Measurements from ENCODE around the gene SIGLEC14. TPM values are rescaled to one million over a fixed set of nuclear protein-coding genes. Genes with fewer than 3 reads are reported as not detected.

SIGLEC14 gene
- total RNA-seq, 1 donor from 2014 or later, result not detected

DNA sequence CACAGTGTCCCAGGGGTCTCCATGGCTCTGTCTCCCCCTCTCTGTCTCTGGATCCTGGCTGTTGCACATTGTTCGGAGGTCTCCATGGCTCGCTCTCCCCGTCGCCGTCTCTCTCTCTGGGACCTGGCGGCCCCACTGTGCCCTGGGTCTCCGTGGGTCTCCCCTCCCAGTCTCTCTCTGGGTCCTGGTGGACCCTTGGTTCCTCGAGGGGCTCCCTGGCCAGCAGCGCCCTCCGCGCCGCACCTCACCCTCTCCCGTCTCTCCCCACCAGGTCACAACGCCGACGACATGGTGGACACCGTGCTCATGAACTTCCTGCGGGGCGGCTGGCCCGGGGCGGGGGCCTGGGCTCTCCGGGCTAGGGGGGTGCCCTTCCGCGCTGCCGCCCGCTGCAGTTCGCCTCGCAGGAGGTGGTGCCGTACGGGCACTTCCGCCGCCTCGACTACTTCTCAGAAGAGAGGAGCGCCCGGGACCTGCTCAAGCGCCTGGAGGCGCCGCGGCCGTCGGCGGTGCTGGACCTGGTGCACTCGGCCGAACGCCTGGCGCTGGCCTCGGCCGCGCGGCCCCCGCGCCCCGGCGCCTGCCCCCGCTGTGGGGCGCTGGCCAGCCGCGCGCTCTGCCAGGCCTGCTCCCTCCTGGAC, 45.6 kb downstream of the SIGLEC14 start:
- Mint-ChIP-seq H3K9me3 (ENCODE audit: low read depth) (peaks cover 11% of the 10 kb centered on the region), H3K4me1 (ENCODE audit: low read depth) (no peaks in the 10 kb centered on the region), H3K27ac (ENCODE audit: unreplicated experiment) (no peak overlapping the region), H3K4me3 (ENCODE audit: unreplicated experiment) (no peak overlapping the region), H3K27me3 (ENCODE audit: low read depth) (no peaks in the 10 kb centered on the region), H3K36me3 (ENCODE audit: low read depth) (peaks cover 2% of the 10 kb centered on the region)
- TF ChIP-seq CTCF (IDR thresholded peaks at IDR 0.05), result no peak
- no peak for DNase-seq (ENCODE audit: low spot score)

DNA sequence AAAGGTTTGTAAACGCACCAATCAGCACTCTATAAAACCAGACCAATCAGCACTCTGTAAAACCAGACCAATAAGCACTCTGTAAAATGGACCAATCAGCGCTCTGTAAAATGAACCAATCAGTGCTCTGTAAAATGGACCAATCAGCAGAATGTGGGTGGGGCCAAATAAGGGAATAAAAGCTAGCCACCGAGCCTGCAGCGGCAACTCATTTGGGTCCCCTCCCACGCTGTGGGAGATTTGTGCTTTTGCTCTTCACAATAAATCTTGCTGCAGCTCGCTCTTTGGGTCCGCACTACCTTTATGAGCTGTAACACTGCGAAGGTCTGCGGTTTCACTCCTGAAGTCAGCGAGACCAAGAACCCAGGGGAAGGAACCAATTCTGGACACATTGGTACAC, 47.5 kb downstream of the SIGLEC14 start:
- peaks cover 6% of the 10 kb centered on the region for H3K9me3 Mint-ChIP-seq (ENCODE audit: low read depth)

DNA sequence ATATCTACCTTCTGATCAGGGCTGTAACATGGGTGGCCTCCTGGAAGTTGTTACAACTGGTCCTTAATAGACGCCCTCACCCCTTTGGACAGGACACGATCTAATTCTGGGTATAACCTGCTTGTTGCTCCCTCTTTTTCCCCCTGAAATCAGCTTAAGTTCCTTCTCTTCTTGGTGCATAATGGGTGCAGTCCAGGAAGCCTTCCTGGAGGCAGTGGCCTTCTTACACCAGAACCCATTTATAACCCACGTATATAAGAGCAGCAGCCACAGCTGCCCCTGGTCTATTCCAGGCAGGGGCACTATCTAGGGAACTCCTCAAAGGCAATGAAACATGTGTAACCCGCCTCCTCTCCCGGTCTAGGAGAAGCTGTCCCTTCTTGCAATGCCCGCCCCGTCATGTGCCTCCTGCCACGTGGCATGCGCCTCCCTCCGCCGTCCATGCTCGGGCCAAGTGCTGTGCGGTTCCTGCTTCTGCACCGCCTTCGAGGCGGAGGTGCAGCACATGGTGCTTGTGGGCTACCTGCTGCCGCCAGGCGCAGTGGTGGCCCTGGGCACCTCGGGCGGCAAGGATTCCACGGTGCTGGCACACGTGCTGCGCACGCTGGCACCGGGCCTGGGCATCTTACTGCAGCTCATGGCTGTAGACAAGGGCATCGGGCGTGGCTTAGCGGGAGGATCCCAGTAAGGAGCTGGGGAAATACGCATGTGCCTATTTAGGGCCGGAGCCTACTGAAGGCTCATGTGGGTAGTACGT, 48.3 kb downstream of the SIGLEC14 start:
- peaks cover 6% of the 10 kb centered on the region for H3K9me3 Mint-ChIP-seq (ENCODE audit: low read depth)
- H3K27me3 Mint-ChIP-seq (ENCODE audit: low read depth), result no peaks in the 10 kb centered on the region
- DNase-seq (ENCODE audit: low spot score), result no peak
- H3K4me1 Mint-ChIP-seq (ENCODE audit: low read depth), result peaks cover 18% of the 10 kb centered on the region
- no peak overlapping the region for H3K27ac Mint-ChIP-seq (ENCODE audit: unreplicated experiment)
- H3K36me3 Mint-ChIP-seq (ENCODE audit: low read depth), result peaks cover 2% of the 10 kb centered on the region
- no peak for TF ChIP-seq CTCF (IDR thresholded peaks at IDR 0.05)
- no peak overlapping the region for H3K4me3 Mint-ChIP-seq (ENCODE audit: unreplicated experiment)

More for the DNA sequence above, 47.5 kb downstream of the SIGLEC14 start:
- no peak overlapping the region for H3K4me3 Mint-ChIP-seq (ENCODE audit: unreplicated experiment)
- no peak overlapping the region for H3K27ac Mint-ChIP-seq (ENCODE audit: unreplicated experiment)
- peaks cover 11% of the 10 kb centered on the region for H3K4me1 Mint-ChIP-seq (ENCODE audit: low read depth)
- H3K36me3 Mint-ChIP-seq (ENCODE audit: low read depth), result peaks cover 2% of the 10 kb centered on the region
- no peak for DNase-seq (ENCODE audit: low spot score)
- no peaks in the 10 kb centered on the region for H3K27me3 Mint-ChIP-seq (ENCODE audit: low read depth)
- no peak for TF ChIP-seq CTCF (IDR thresholded peaks at IDR 0.05)

DNA sequence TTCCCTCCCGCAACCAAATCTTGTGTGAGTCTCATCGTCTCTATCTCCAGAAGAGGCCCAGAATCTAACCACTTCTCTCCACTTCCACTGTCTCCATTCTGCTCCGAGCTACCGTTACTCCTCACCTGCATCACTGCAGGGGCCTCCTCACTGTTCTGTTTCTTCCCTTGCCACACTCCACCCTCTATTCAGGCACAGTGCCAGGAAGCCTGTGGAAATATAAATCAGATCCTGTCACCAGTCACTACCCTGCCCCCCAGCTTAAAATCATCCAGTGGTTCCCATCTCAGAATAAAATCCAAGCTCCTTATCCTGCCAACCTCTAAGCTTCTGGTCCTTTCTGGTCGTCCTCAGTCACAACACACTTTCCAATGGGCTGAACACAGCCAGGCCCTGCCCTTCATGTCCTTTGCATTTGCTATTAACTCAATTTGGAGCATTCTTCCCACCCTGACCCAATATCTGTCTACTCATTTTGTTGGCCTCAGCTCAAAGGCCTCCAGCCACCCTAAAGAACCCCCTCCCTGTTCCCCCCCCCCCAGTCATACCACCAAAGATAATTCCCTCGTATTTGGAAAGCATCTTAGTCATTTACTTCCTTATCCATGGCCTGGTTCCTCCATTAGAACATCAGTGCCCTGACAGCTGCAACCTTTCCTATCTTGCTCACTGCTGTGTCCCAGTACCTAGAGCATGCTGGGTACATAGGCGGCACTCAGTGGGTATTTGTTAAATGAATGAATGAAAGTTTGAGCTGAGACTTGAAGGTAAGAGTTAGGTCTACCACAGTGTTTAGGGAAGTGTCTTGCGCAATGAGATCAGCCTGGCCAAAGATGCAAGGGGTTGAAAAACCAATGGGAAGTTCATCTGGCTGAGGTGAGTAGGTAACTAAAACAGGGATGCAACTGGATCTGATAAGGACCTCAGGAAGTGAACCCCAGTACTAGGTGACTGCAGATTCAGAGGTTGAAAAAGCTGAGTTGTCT, 51.1 kb downstream of the SIGLEC14 start:
- peaks cover 4% of the 10 kb centered on the region for H3K9me3 Mint-ChIP-seq (ENCODE audit: low read depth)
- H3K27me3 Mint-ChIP-seq (ENCODE audit: low read depth), result no peaks in the 10 kb centered on the region
- no peak for TF ChIP-seq CTCF (IDR thresholded peaks at IDR 0.05)
- DNase-seq (ENCODE audit: low spot score), result no peak
- H3K4me1 Mint-ChIP-seq (ENCODE audit: low read depth), result peaks cover 23% of the 10 kb centered on the region
- H3K36me3 Mint-ChIP-seq (ENCODE audit: low read depth), result no peaks in the 10 kb centered on the region
- H3K27ac Mint-ChIP-seq (ENCODE audit: unreplicated experiment), result no peak overlapping the region
- peak overlapping the region; percentile 81 for H3K4me3 Mint-ChIP-seq (ENCODE audit: unreplicated experiment)

DNA sequence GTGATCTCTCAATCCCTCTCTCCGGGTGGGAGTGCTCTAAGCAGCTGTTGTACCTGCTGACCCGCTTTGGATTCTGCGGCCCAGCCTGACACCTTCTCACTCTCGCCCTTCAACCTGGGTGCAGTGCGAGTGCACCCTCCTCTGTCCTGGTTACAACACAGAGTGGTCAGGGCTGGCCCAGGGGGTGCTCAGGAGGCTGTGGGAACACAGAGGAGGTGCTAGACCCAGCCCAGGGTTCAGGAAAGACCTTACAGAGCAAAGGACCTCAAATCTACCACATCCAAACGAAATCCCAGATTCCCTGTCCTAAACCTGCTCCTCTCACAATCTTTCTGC, 51.9 kb downstream of the SIGLEC14 start:
- TF ChIP-seq CTCF (IDR thresholded peaks at IDR 0.05), result no peak
- Mint-ChIP-seq H3K27ac (ENCODE audit: unreplicated experiment) (peak overlapping the region; percentile 61), H3K9me3 (ENCODE audit: low read depth) (peaks cover 4% of the 10 kb centered on the region), H3K4me3 (ENCODE audit: unreplicated experiment) (peak overlapping the region; percentile 81), H3K36me3 (ENCODE audit: low read depth) (no peaks in the 10 kb centered on the region), H3K4me1 (ENCODE audit: low read depth) (peaks cover 23% of the 10 kb centered on the region), H3K27me3 (ENCODE audit: low read depth) (no peaks in the 10 kb centered on the region)
- no peak for DNase-seq (ENCODE audit: low spot score)

Measured in chondrocyte (in vitro differentiated cells).